ENCODE data around the gene CAPN15.
"Not testable (repeated sequence)": the region's sequence is repeated elsewhere in the genome, so short reads cannot be mapped to it uniquely, and the experiment has no call there.

CAPN15 gene

DNA sequence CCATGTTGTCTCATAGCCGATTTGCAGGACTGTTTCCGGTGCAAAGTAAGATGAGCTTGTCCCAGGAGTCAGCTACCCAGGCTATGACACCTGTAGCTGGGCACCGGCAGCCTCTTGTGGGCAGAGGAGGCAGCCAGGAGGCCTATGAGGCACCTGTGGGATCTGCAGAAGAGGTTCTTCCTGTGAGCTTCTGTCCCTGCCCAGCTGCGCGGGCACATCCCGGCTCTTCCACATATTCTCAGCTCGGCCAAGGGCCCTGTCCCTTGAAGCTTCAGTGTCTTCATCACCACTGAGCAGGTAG is 21.3 kb upstream of the CAPN15 start:
- TF ChIP-seq, protein P1, sequence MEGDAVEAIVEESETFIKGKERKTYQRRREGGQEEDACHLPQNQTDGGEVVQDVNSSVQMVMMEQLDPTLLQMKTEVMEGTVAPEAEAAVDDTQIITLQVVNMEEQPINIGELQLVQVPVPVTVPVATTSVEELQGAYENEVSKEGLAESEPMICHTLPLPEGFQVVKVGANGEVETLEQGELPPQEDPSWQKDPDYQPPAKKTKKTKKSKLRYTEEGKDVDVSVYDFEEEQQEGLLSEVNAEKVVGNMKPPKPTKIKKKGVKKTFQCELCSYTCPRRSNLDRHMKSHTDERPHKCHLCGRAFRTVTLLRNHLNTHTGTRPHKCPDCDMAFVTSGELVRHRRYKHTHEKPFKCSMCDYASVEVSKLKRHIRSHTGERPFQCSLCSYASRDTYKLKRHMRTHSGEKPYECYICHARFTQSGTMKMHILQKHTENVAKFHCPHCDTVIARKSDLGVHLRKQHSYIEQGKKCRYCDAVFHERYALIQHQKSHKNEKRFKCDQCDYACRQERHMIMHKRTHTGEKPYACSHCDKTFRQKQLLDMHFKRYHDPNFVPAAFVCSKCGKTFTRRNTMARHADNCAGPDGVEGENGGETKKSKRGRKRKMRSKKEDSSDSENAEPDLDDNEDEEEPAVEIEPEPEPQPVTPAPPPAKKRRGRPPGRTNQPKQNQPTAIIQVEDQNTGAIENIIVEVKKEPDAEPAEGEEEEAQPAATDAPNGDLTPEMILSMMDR (IDR thresholded peaks at IDR 0.05; ENCODE audit: low read depth, low read length, missing control alignments), result no peak
- Histone ChIP-seq H3K4me3 (ENCODE audit: low read depth, low read length) (no peak overlapping the region), H3K36me3 (replicated peaks) (peaks cover 3% of the 10 kb centered on the region), H3K27me3 (replicated peaks) (no peaks in the 10 kb centered on the region), H3K27ac (no peak overlapping the region)
- DNase-seq, result no peak
- in situ Hi-C loops (cut with HindIII; ENCODE audit: low pct_ligation_motif_present, low sequenced_read_pairs), result loop anchor here (10.0 kb wide), 1 partner anchor 51 kb away; no protein-coding TSS in a partner anchor

DNA sequence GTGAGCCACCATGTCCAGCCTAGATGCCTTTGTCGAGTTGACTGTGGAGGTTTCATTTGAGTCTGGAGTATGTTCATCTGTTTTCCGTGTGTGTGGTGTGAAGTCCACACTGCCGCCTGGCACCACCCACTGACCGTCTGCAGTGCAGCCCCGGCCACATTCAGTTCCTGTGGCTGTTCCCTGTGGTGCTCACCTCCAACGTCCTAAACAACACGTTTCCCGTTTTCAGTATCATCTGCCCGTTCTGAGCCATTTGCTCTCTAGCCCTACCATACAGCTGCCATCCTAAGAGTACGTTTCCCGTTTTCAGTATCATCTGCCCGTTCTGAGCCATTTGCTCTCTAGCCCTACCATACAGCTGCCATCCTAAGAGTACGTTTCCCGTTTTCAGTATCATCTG is 20.0 kb upstream of the CAPN15 start:
- H3K27me3 ChIP-seq (replicated peaks); H3K4me3 ChIP-seq (ENCODE audit: low read depth, low read length); DNase-seq; H3K27ac ChIP-seq; H3K36me3 ChIP-seq (replicated peaks): not testable (repeated sequence)
- in situ Hi-C loops (cut with HindIII; ENCODE audit: low pct_ligation_motif_present, low sequenced_read_pairs), result loop anchor here (10.0 kb wide), 1 partner anchor 53 kb away; no protein-coding TSS in a partner anchor

DNA sequence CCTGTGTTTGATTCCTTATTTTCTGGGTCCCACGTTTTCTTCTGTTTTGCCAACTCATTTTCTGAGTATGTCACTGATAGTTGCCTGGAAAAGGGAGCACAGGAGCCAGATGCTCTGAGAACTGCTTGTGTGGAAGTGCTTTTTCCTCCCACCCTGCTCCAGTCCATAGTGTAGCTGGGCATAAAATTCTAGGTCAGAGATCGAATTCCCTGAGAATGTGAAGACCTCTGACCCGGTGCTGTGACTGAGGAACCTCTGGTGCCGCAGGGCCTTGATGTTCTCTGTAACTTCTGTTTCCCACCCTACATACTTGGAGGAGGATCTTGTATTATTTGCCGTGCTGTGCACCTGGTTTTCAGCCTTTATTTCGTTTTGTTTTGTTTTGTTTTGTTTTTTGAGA is 19.5 kb upstream of the CAPN15 start:
- Histone ChIP-seq H3K27me3 (replicated peaks) (no peaks in the 10 kb centered on the region), H3K27ac (no peak overlapping the region), H3K4me3 (ENCODE audit: low read depth, low read length) (no peak overlapping the region), H3K36me3 (replicated peaks) (peaks cover 3% of the 10 kb centered on the region)
- TF ChIP-seq, protein P1 (IDR thresholded peaks at IDR 0.05; ENCODE audit: low read depth, low read length, missing control alignments), result no peak
- in situ Hi-C loops (cut with HindIII; ENCODE audit: low pct_ligation_motif_present, low sequenced_read_pairs), result loop anchor here (10.0 kb wide), 1 partner anchor 53 kb away; no protein-coding TSS in a partner anchor
- DNase-seq, result no peak

DNA sequence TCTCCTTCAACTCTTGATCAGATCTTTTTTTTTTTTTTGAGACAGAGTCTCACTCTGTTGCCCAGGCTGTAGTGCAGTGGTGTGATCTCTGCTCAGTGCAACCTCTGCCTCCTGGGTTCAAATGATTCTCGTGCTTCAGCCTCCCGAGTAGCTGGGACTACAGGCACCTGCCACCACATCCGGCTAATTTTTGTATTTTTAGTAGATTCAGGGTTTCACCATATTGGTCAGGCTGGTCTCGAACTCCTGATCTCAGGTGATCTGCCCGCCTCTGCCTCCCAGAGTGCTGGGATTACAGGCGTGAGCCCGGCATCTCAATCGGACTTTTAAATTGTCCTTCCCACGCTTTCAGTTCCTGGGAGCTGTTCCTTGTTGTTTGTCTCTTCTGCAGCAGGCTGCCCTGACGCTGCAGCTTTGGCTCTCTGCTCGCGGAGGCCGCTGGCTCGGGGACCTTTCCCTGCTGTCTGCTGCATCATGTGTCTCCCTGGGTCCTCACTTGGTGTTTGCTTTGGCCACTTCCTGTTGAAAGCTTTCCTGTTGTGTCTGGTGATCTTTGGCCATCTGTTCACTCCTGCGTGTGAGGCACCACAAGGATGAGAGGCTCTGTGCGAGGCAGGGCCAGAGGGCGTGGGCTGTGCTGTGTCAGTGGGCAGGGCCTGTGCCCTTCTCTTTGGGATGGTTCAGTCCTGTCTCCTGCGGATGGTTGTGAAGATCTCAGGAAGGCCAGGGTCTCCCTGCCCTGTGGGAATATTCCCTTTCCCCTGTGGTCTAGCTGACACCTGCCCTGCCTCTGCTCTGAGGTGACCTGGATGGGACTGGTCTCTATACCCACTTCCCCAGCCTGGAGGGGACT is 18.4 kb upstream of the CAPN15 start:
- peak; percentile 69 for DNase-seq
- no peaks in the 10 kb centered on the region for H3K27me3 ChIP-seq (replicated peaks)
- TF ChIP-seq, protein P1 (IDR thresholded peaks at IDR 0.05; ENCODE audit: low read depth, low read length, missing control alignments), result no peak
- H3K36me3 ChIP-seq (replicated peaks), result peaks cover 3% of the 10 kb centered on the region
- no peak overlapping the region for H3K4me3 ChIP-seq (ENCODE audit: low read depth, low read length)
- in situ Hi-C loops (cut with HindIII; ENCODE audit: low pct_ligation_motif_present, low sequenced_read_pairs), result loop anchor here (10.0 kb wide), 1 partner anchor 54 kb away; no protein-coding TSS in a partner anchor
- peak overlapping the region; percentile 43 for H3K27ac ChIP-seq

DNA sequence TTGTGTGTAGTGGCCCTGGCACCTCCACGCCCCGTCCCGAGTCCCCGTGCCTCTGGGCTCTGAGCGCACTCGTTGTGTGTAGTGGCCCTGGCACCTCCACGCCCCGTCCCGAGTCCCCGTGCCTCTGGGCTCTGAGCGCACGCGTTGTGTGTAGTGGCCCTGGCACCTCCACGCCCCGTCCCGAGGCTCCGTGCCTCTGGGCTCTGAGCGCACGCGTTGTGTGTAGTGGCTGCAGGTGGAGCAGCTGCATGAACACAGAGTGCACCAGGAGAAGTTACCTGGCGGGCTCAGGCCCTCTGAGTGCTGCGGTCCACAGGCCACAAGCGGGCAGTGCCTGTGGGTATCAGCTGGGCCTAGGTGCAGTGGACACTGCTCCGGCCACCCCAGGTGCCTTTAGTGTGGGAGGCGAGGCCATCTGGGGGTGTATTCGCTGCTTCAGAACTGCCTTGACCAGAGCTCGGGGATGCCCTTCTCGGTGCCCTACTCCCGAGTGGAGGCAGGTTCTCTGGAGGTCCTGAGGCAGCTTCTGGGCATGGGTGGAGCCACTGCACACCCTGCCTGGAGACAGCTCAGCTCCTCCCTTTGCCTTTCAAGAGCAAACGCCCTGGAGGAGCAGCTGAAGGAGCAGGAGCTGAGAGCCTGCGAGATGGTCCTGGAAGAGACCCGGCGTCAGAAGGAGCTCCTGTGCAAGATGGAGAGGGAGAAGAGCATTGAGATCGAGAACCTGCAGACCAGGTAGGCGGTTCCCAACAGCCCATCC is 17.3 kb upstream of the CAPN15 start:
- TF ChIP-seq, protein P1 (IDR thresholded peaks at IDR 0.05; ENCODE audit: low read depth, low read length, missing control alignments), result no peak
- no peaks in the 10 kb centered on the region for H3K27me3 ChIP-seq (replicated peaks)
- no peak overlapping the region for H3K4me3 ChIP-seq (ENCODE audit: low read depth, low read length)
- H3K27ac ChIP-seq, result no peak overlapping the region
- H3K36me3 ChIP-seq (replicated peaks), result peaks cover 3% of the 10 kb centered on the region
- no peak for DNase-seq
- in situ Hi-C loops (cut with HindIII; ENCODE audit: low pct_ligation_motif_present, low sequenced_read_pairs), result no loop called here

DNA sequence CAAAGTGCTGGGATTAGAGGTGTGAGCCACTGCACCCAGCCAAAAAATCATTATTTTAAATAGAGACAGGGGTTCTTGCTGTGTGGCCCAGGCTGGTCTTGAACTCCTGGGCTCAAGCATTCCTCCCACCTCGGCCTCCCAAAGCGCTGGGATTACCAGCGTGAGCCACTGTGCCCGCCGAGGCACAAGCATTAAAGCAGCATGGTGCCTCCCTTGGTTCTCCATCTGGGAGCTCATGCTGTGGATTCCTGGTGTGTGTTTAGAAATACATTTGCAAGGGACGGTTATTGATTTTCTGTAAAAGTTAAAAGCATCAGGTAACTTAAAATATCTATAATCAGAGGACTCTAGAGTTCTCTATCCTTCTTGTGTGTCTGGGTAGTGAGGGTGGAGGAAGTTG is 14.7 kb upstream of the CAPN15 start:
- Histone ChIP-seq H3K27ac (no peak overlapping the region), H3K27me3 (replicated peaks) (no peaks in the 10 kb centered on the region), H3K4me3 (ENCODE audit: low read depth, low read length) (no peak overlapping the region), H3K36me3 (replicated peaks) (peaks cover 7% of the 10 kb centered on the region)
- in situ Hi-C loops (cut with HindIII; ENCODE audit: low pct_ligation_motif_present, low sequenced_read_pairs), result no loop called here
- TF ChIP-seq, protein P1 (IDR thresholded peaks at IDR 0.05; ENCODE audit: low read depth, low read length, missing control alignments), result no peak
- no peak for DNase-seq
